ENCODE results near the gene ZNF853.
"Not testable (repeated sequence)": the region's sequence is repeated elsewhere in the genome, so short reads cannot be mapped to it uniquely, and the experiment has no call there.

The ZNF853 gene

GRCh38 chr7:6606866-6607583, 8.4 kb upstream of the ZNF853 start:
- no peak for DNase-seq (ENCODE audit: low read depth in 2 of 2)

GRCh38 chr7:6607651-6608051, 7.8 kb upstream of the ZNF853 start:
- no peak for DNase-seq (ENCODE audit: low read depth in 2 of 2)

GRCh38 chr7:6608081-6608480, 7.3 kb upstream of the ZNF853 start:
- no peak for DNase-seq (ENCODE audit: low read depth in 2 of 2)

GRCh38 chr7:6608794-6609193, 6.6 kb upstream of the ZNF853 start:
- no peak for DNase-seq (ENCODE audit: low read depth in 2 of 2)

GRCh38 chr7:6612819-6613218, 2.6 kb upstream of the ZNF853 start:
- DNase-seq (ENCODE audit: low read depth in 2 of 2) = no peak

- DNase-seq (ENCODE audit: low read depth in 2 of 2) = no peak
Observed at GRCh38 chr7:6613706-6614105, 1.7 kb upstream of the ZNF853 start.

GRCh38 chr7:6615723-6616555, 529 bp downstream of the ZNF853 start:
- no peak for DNase-seq (ENCODE audit: low read depth in 2 of 2)

GRCh38 chr7:6616854-6617643, 1.6 kb downstream of the ZNF853 start:
- no peak for DNase-seq (ENCODE audit: low read depth in 2 of 2)

- DNase-seq (ENCODE audit: low read depth in 2 of 2) = no peak
Observed at GRCh38 chr7:6618621-6619020, 3.2 kb downstream of the ZNF853 start.

GRCh38 chr7:6619961-6620360, 4.6 kb downstream of the ZNF853 start:
- DNase-seq (ENCODE audit: low read depth in 2 of 2) = no peak

GRCh38 chr7:6621195-6622133, 6.1 kb downstream of the ZNF853 start:
- DNase-seq (ENCODE audit: low read depth in 2 of 2) = no peak

- DNase-seq (ENCODE audit: low read depth in 2 of 2) = no peak
Observed at GRCh38 chr7:6622134-6622710, 6.8 kb downstream of the ZNF853 start.

GRCh38 chr7:6623589-6624245, 8.3 kb downstream of the ZNF853 start:
- no peak for DNase-seq (ENCODE audit: low read depth in 2 of 2)

GRCh38 chr7:6624246-6624611, 8.8 kb downstream of the ZNF853 start:
- no peak for DNase-seq (ENCODE audit: low read depth in 2 of 2)

GRCh38 chr7:6628045-6628444, 12.6 kb downstream of the ZNF853 start:
- DNase-seq (ENCODE audit: low read depth in 2 of 2) = no peak

- DNase-seq (ENCODE audit: low read depth in 2 of 2) = no peak
Observed at GRCh38 chr7:6630007-6630849, 14.8 kb downstream of the ZNF853 start.

- DNase-seq (ENCODE audit: low read depth in 2 of 2) = no peak
Observed at GRCh38 chr7:6631605-6632004, 16.2 kb downstream of the ZNF853 start.

- no peak for DNase-seq (ENCODE audit: low read depth in 2 of 2)
Observed at GRCh38 chr7:6634021-6634420, 18.6 kb downstream of the ZNF853 start.

- not testable (repeated sequence) for DNase-seq (ENCODE audit: low read depth in 2 of 2)
Observed at GRCh38 chr7:6634971-6635370, 19.6 kb downstream of the ZNF853 start.

Data from stimulated activated CD8-positive, alpha-beta memory T cell treated with anti-CD3 and anti-CD28 coated beads, Interleukin-15, amount 100 ng/mL, for 48 hours (primary cell).